Measurements from ENCODE around the gene TBC1D4. TPM values are rescaled to one million over a fixed set of nuclear protein-coding genes. Genes with fewer than 3 reads are reported as not detected.

The TBC1D4 gene
- polyA plus RNA-seq, 1 of the 3 experiments (the other 2 are of a cell fraction) = 8.8 TPM

DNA sequence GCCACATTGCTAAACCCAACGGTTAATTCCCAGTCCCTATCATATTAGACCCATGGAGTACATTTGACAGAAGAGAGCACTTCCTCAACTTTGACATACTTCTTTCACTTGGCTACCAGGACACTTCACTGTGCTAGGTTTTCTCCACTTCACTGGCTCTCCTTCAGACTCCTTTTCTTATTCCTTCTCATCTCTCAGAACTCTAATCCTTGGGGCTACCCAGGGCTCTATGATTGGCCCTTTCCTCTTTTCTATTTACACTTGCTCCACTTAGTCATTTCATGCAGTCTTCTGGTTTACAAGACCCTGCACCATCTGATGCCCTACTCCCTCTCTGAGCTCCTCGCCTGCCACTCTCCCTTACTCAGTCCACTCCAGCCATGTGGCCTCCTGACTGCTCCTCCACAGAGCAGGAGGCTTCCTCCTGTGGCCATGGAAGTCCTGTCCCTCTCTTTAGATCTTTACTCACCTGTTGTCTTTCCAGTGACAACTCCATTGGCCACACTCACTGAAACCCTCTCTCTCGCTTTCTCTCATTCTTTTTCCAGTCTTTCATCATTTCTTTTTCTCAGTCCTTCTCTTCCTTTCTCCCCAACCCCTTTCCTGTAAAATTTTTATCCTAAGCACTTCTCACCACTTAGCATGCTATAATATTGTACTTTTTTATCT lies 90.4 kb downstream of the TBC1D4 start:
- Histone ChIP-seq H3K4me2 (no peak overlapping the region), H3K9ac (no peak overlapping the region), H4K20me1 (ENCODE audit: insufficient read depth) (no peaks in the 10 kb centered on the region), H3K4me1 (ENCODE audit: control insufficient read depth in 1 of 2, insufficient read depth in 2 of 2, low read depth in 1 of 2, low read length in 1 of 2) (no peaks in the 10 kb centered on the region), H2AFZ (ENCODE audit: low read depth) (no peak overlapping the region), H3K4me3 (ENCODE audit: low read depth in 2 of 2, low read length in 1 of 2) (no peak overlapping the region), H3K27ac (ENCODE audit: low read depth in 2 of 2, low read length in 1 of 2) (no peak overlapping the region), H3K27me3 (ENCODE audit: insufficient read depth) (no peaks in the 10 kb centered on the region), H3K9me3 (no peaks in the 10 kb centered on the region), H3F3A (replicated peaks; ENCODE audit: insufficient read depth) (no peaks in the 10 kb centered on the region), H3K36me3 (replicated peaks in 1 of 2; ENCODE audit: control insufficient read depth in 1 of 2, insufficient read depth in 2 of 2, low read length in 1 of 2) (no peaks in the 10 kb centered on the region), H3K9me2 (no peaks in the 10 kb centered on the region), H3K79me2 (ENCODE audit: insufficient read depth) (no peaks in the 10 kb centered on the region; the same call in 1 of the 2 replicates)
- ChIA-PET CTCF (no interaction called here), POLR2A (no interaction called here)
- no peak for TF ChIP-seq GABPA (IDR thresholded peaks at IDR 0.05; ENCODE audit: low read depth)
- TF ChIP-seq FOXJ3 (CRISPR knock-in tag; IDR thresholded peaks at IDR 0.05) = no peak
- no peak for TF ChIP-seq SMC3 (IDR thresholded peaks at IDR 0.05; ENCODE audit: low read depth, low read length)
- no peak for DNase-seq
- WGBS (ENCODE audit: low lambda C conversion rate) = 98% methylated on average over 3 of the region's 3 CpGs

GRCh38 chr13:75390229-75390628 lies 91.7 kb downstream of the TBC1D4 start:
- Histone ChIP-seq H3K79me2 (ENCODE audit: insufficient read depth) (no peaks in the 10 kb centered on the region; the same call in 1 of the 2 replicates), H3K27ac (ENCODE audit: low read depth in 2 of 2, low read length in 1 of 2) (no peak overlapping the region), H3K9ac (no peak overlapping the region), H2AFZ (ENCODE audit: low read depth) (no peak overlapping the region), H3F3A (replicated peaks; ENCODE audit: insufficient read depth) (no peaks in the 10 kb centered on the region), H3K4me3 (ENCODE audit: low read depth in 2 of 2, low read length in 1 of 2) (no peak overlapping the region), H3K4me2 (no peak overlapping the region), H3K4me1 (ENCODE audit: control insufficient read depth in 1 of 2, insufficient read depth in 2 of 2, low read depth in 1 of 2, low read length in 1 of 2) (peaks cover 0 to 2% of the 10 kb centered on the region in 2 experiments; a peak in 3 of 4 replicates), H3K9me2 (no peaks in the 10 kb centered on the region), H4K20me1 (ENCODE audit: insufficient read depth) (no peaks in the 10 kb centered on the region), H3K27me3 (ENCODE audit: insufficient read depth) (no peaks in the 10 kb centered on the region), H3K9me3 (no peaks in the 10 kb centered on the region), H3K36me3 (replicated peaks in 1 of 2; ENCODE audit: control insufficient read depth in 1 of 2, insufficient read depth in 2 of 2, low read length in 1 of 2) (no peaks in the 10 kb centered on the region)
- TF ChIP-seq, protein P1, sequence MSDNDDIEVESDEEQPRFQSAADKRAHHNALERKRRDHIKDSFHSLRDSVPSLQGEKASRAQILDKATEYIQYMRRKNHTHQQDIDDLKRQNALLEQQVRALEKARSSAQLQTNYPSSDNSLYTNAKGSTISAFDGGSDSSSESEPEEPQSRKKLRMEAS (IDR thresholded peaks at IDR 0.05; ENCODE audit: low read depth) = no peak
- TF ChIP-seq POLR2AphosphoS5 (IDR thresholded peaks at IDR 0.05; ENCODE audit: low read depth, low read length) = no peak
- no peak for TF ChIP-seq SMC3 (IDR thresholded peaks at IDR 0.05; ENCODE audit: low read depth, low read length)
- no peak for TF ChIP-seq FOXJ3 (CRISPR knock-in tag; IDR thresholded peaks at IDR 0.05)
- no peak for TF ChIP-seq RAD21 (IDR thresholded peaks at IDR 0.05; ENCODE audit: low read length)
- TF ChIP-seq CHD2 (IDR thresholded peaks at IDR 0.05; ENCODE audit: low read length, partially characterized antibody) = no peak
- TF ChIP-seq TAF1 (IDR thresholded peaks at IDR 0.05; ENCODE audit: borderline replicate concordance, low read depth, low read length) = no peak
- no peak for TF ChIP-seq ELF1 (IDR thresholded peaks at IDR 0.05)
- no peak for TF ChIP-seq EP300 (IDR thresholded peaks at IDR 0.05; ENCODE audit: borderline replicate concordance in 1 of 2, low read depth in 1 of 2, low read length in 1 of 2)
- ChIA-PET POLR2A (no interaction called here), CTCF (interaction anchor here (1.2 to 2.9 kb wide), 3 partner anchors 17 to 59 kb away, joined by 4 to 9 read pairs (median 5); no protein-coding TSS in a partner anchor)
- no peak for DNase-seq
- 97% methylated on average over 5 of the region's 5 CpGs for WGBS (ENCODE audit: low lambda C conversion rate)

DNA sequence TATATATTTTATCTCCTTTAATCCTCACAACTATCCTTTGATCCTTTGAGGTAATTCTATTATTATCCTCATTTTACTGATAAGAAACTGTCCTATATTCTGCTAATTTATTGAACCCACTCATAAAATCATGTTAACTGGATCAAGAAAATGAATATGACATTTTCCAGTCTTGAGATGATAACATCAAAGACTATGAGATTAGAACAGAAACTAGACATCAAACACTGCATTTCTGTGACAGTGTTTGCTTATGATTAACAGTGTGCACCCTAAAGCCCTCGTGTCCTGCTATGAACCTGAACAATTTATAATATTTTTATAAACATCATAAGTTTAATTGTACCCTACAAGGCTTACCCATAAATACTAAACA lies 96.3 kb downstream of the TBC1D4 start:
- Histone ChIP-seq H3K4me3 (ENCODE audit: low read depth in 2 of 2, low read length in 1 of 2) (no peak overlapping the region), H3K27ac (ENCODE audit: low read depth in 2 of 2, low read length in 1 of 2) (no peak overlapping the region), H2AFZ (ENCODE audit: low read depth) (no peak overlapping the region), H3K9me2 (no peaks in the 10 kb centered on the region), H3K9me3 (no peaks in the 10 kb centered on the region), H3K79me2 (ENCODE audit: insufficient read depth) (no peaks in the 10 kb centered on the region), H3K4me1 (ENCODE audit: control insufficient read depth in 1 of 2, insufficient read depth in 2 of 2, low read depth in 1 of 2, low read length in 1 of 2) (peaks cover 0 to 6% of the 10 kb centered on the region in 2 experiments; a peak in 3 of 4 replicates), H3F3A (replicated peaks; ENCODE audit: insufficient read depth) (peaks cover 4% of the 10 kb centered on the region), H3K27me3 (ENCODE audit: insufficient read depth) (no peaks in the 10 kb centered on the region), H3K4me2 (no peak overlapping the region), H4K20me1 (ENCODE audit: insufficient read depth) (no peaks in the 10 kb centered on the region), H3K9ac (no peak overlapping the region), H3K36me3 (replicated peaks in 1 of 2; ENCODE audit: control insufficient read depth in 1 of 2, insufficient read depth in 2 of 2, low read length in 1 of 2) (no peaks in the 10 kb centered on the region)
- TF ChIP-seq, protein P2, sequence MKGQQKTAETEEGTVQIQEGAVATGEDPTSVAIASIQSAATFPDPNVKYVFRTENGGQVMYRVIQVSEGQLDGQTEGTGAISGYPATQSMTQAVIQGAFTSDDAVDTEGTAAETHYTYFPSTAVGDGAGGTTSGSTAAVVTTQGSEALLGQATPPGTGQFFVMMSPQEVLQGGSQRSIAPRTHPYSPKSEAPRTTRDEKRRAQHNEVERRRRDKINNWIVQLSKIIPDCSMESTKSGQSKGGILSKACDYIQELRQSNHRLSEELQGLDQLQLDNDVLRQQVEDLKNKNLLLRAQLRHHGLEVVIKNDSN (IDR thresholded peaks at IDR 0.05; ENCODE audit: borderline replicate concordance, low read depth) = no peak
- no peak for TF ChIP-seq ZBTB33 (IDR thresholded peaks at IDR 0.05; ENCODE audit: borderline replicate concordance, low read depth)
- peak; percentile 71; the same call in 1 of the 2 replicates for TF ChIP-seq RCOR1 (IDR thresholded peaks at IDR 0.05; ENCODE audit: low read length)
- TF ChIP-seq GATA2 (CRISPR knock-in tag; IDR thresholded peaks at IDR 0.05) = peak; percentile 90
- TF ChIP-seq EP300 (IDR thresholded peaks at IDR 0.05; ENCODE audit: borderline replicate concordance in 1 of 2, low read depth in 1 of 2, low read length in 1 of 2) = peak in 1 of 2 experiments; percentile 61; a peak in 2 of 4 replicates
- TF ChIP-seq TCF12 (IDR thresholded peaks at IDR 0.05) = peak; percentile 9; the same call in 1 of the 2 replicates
- no peak for DNase-seq
- ChIA-PET POLR2A (no interaction called here), CTCF (interaction anchor here (2.1 kb wide), 1 partner anchor 13 kb away, joined by 9 read pairs; no protein-coding TSS in a partner anchor)
- 46% methylated on average over 1 of the region's 1 CpG for WGBS (ENCODE audit: low lambda C conversion rate)

All from SK-N-SH (cell line).